PFSK-1 (cell line): ENCODE measurements around the gene SLC44A5.

Experiments used
- FOXP2 ChIP-seq: optimal IDR thresholded peaks from 2 replicates; pipeline ENCODE3; 2011; ENCODE audit warnings: borderline replicate concordance, control low read depth, inconsistent platforms; ENCODE audit not compliant: insufficient read depth; ENCODE audit errors: extremely low read length, extremely low read depth
- POLR2AphosphoS5 ChIP-seq: IDR thresholded peaks from 2 replicates; pipeline ENCODE4 v1.6.1; 2012; ENCODE audit warnings: low read depth, mild to moderate bottlenecking, control low read depth, low read length, moderate library complexity
- REST ChIP-seq, 2 experiments: IDR thresholded peaks; 2 replicates each; pipeline versions ENCODE4 v1.6.1 to v1.8.0; 2011 to 2012; ENCODE audit warnings: low read depth in 2 of 2, low read length in 2 of 2, control low read depth in 1 of 2, inconsistent platforms in 1 of 2, mild to moderate bottlenecking in 1 of 2, moderate library complexity in 1 of 2; ENCODE audit not compliant: insufficient read depth in 1 of 2
- SIN3A ChIP-seq: IDR thresholded peaks from 2 replicates; pipeline ENCODE4 v1.6.1; 2012; ENCODE audit warnings: mild to moderate bottlenecking, low read length, moderate library complexity, borderline replicate concordance; ENCODE audit not compliant: insufficient read depth
- TAF1 ChIP-seq: IDR thresholded peaks from 2 replicates; pipeline ENCODE4 v1.6.1; 2012; ENCODE audit warnings: low read length, control low read depth, borderline replicate concordance; ENCODE audit not compliant: insufficient read depth

DNA sequence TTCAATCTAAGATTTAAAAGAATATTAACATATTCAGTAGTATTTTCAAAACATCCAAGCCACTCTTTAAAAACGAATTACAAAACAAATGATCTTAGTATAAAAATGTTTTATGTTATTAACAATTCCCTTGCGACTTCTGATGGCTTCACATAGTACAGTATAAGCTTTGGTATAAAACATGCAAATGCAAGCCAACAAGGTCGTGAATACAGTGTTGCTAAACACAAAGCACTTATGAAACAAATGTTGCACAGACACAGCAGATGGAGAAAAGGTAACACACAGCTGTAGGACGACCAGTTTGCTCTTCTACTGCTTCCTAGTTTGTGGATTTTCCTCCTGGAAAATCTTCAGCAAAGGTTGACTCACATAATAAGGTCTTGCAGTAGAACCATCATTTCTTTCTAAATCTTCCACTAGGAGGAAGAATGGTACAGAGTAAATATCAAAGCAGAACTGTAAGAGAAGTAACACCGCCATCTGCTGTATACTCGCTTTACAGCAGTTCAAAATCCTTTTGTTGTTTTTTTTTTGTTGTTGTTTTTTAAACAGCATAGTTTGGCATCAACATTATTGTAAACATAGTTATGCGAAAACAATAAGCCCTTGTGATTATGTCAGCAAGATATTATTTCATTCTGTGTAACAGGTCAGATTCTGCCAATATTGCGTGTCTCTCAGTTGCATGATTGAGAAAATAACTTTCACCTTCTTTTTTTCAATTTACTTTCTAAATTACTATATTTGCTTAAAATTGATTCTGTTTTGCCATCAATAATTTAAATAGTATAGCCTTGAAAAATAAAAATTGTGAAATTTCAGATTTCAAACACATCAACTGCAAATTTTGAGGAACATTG is 407.3 kb downstream of the SLC44A5 start:
- TF ChIP-seq POLR2AphosphoS5 (no peak), REST (IDR thresholded peaks at IDR 0.05; ENCODE audit: insufficient read depth in 1 of 2, low read depth in 2 of 2, low read length in 2 of 2) (no peak), TAF1 (no peak), SIN3A (no peak), FOXP2 (no peak)
